Measurements from ENCODE around the gene VPS35. TPM values are rescaled to one million over a fixed set of nuclear protein-coding genes. Genes with fewer than 3 reads are reported as not detected.
A peak's percentile ranks its signal among the peaks of the same experiment; 100 is the strongest.

VPS35 gene
- total and polyA plus RNA-seq, 2 of the 13 experiments (the other 11 are each of a cell fraction or from before 2014, with no cell fraction given): 30.7 to 136 TPM

- no peak for ATAC-seq
- CTCF ChIA-PET (ENCODE audit: low intra/inter-chr PET ratio, low total read pairs): interaction anchor here (1.3 to 1.7 kb wide), 2 partner anchors 53 to 56 kb away, joined by 5 to 24 read pairs; no protein-coding TSS in a partner anchor
- intact Hi-C loops (cut with micrococcal nuclease; ENCODE audit: unreplicated experiment): loop anchor here (1.0 kb wide), 1 partner anchor 53 kb away; no protein-coding TSS in a partner anchor
Measured at GRCh38 chr16:46607529-46607928, 81.4 kb downstream of the VPS35 start.

More at GRCh38 chr16:46607529-46607928, 81.4 kb downstream of the VPS35 start:
- no TSS peak for BruUV-seq (replicated peaks)
- 83% methylated on average over 1 of the region's 1 CpG for WGBS (ENCODE audit: low lambda C conversion rate)
- Histone ChIP-seq H3K27me3 (ENCODE audit: control insufficient read depth in 1 of 2, insufficient read depth in 2 of 2, low read length in 2 of 2) (no peaks in the 10 kb centered on the region), H3K36me3 (replicated peaks in 1 of 2; ENCODE audit: control insufficient read depth in 1 of 2, insufficient read depth in 2 of 2, low read length in 2 of 2) (peaks cover 13 to 61% of the 10 kb centered on the region in 2 experiments), H3K27ac (ENCODE audit: extremely low read length, insufficient read depth, low read length) (no peak overlapping the region), H4K20me1 (ENCODE audit: insufficient read depth, low read length) (no peaks in the 10 kb centered on the region), H3K4me2 (ENCODE audit: low read depth, low read length) (no peak overlapping the region), H3K9me3 (ENCODE audit: low read length) (no peaks in the 10 kb centered on the region), H3K79me2 (ENCODE audit: insufficient read depth, low read length) (no peaks in the 10 kb centered on the region), H3K4me3 (replicated peaks in 1 of 3; ENCODE audit: insufficient read depth in 1 of 3, low read depth in 2 of 3, low read length in 3 of 3) (no peak overlapping the region), H3K4me1 (ENCODE audit: insufficient read depth, low read length) (no peaks in the 10 kb centered on the region), H2AFZ (ENCODE audit: low read length) (no peak overlapping the region), H3K9ac (ENCODE audit: insufficient read depth, low read depth, low read length) (no peak overlapping the region)
- peak; percentile 55 for DNase-seq (ENCODE audit: low spot score)
- peak; percentile 28; the same call in 1 of the 2 replicates for TF ChIP-seq SMC3 (IDR thresholded peaks at IDR 0.05; ENCODE audit: low read length)
- peak; percentile 61; the same call in 1 of the 2 replicates for TF ChIP-seq ARID3A (IDR thresholded peaks at IDR 0.05; ENCODE audit: low read depth, low read length)
- TF ChIP-seq STAG1 (CRISPR knock-in tag; IDR thresholded peaks at IDR 0.05): peak; percentile 61
- no peak for TF ChIP-seq ZFP91 (CRISPR knock-in tag; IDR thresholded peaks at IDR 0.05; ENCODE audit: borderline replicate concordance)
- TF ChIP-seq CTCF (CRISPR knock-in tag; IDR thresholded peaks at IDR 0.05): peak; percentile 42
- TF ChIP-seq STAT6 (CRISPR knock-in tag; IDR thresholded peaks at IDR 0.05; ENCODE audit: borderline replicate concordance): no peak
- in situ Hi-C loops (cut with HindIII; ENCODE audit: extremely low pct_ligation_motif_present, low pct_unique_long_range_greater_than_20kb): loop anchor here (5.0 kb wide), 1 partner anchor 45 kb away; no protein-coding TSS in a partner anchor
- no peak for FAIRE-seq
- POLR2A ChIA-PET: no interaction called here
